Erythroblast (primary cell): ENCODE results near the gene GTF2A2.
"Not testable (repeated sequence)": the region's sequence is repeated elsewhere in the genome, so short reads cannot be mapped to it uniquely, and the experiment has no call there.

Experiments
- DNase-seq, 2 experiments: peaks; one replicate each; lab custom pipeline; 2025; lab: John Stamatoyannopoulos, UW
- GATA1 ChIP-seq: IDR thresholded peaks from 2 replicates; pipeline ENCODE4 v1.6.1; 2011; ENCODE audit warnings: low read depth, mild to moderate bottlenecking, control low read depth, low read length, moderate library complexity
- POLR2A ChIP-seq: IDR thresholded peaks from 2 replicates; pipeline ENCODE4 v1.6.1; 2011; ENCODE audit warnings: mild to moderate bottlenecking, low read length

GTF2A2 gene

DNA sequence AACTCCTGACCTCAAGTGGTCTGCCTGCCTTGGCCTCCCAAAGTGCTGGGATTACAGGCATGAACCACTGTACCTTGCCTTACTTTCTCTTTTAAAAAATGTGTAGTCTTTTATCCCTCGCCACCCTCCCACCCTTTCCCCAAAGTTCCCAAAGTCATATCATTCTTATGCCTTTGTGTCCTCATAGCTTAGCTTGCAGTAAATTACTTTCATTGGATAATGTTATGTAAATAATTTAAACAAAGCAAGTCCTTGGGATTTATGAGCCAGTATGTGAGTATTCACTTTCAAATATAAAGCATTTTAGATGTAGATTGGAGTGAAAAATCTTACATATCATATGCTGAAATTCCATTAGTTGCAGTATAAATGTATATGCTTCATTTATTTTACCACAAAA is 11.0 kb downstream of the GTF2A2 start:
- DNase-seq, result no peak
- no peak for TF ChIP-seq POLR2A
- TF ChIP-seq GATA1, result no peak

DNA sequence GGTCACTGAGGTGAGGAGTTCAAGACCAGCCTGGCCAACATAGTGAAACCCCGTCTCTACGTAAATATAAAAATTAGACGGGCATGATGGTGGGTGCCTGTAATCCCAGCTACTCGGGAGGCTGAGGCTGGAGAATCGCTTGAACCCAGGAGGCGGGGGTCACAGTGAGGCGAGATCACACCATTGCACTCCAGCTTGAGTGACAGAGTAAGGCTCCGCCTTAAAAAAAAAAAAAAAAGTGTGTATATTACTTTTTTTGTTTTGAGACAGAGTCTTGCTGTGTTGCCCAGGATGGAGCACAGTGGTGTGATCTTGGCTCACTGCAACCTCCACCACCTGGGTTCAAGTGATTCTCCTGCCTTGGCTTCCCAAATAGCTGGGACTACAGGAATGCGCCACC is 11.5 kb downstream of the GTF2A2 start:
- DNase-seq, result not testable (repeated sequence)

DNA sequence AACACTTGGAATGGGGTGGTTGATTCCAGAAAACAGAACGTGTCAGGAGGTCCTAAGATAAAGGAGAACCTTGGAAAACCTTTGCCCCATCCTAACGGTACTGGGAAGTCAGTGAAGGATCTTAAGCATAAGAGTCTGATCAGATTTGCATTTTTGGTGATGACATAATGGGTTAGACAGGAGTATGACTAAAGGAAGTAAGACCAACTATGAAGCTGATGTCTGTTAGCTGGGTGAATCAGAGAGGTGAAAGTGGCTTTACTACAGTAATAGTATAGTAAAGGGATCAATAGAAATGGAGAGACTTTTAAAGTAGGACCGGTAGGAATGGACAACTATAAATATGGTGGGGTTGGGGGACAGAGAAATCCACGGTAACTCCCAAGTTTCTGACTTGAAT is 12.6 kb downstream of the GTF2A2 start:
- DNase-seq, result no peak

DNA sequence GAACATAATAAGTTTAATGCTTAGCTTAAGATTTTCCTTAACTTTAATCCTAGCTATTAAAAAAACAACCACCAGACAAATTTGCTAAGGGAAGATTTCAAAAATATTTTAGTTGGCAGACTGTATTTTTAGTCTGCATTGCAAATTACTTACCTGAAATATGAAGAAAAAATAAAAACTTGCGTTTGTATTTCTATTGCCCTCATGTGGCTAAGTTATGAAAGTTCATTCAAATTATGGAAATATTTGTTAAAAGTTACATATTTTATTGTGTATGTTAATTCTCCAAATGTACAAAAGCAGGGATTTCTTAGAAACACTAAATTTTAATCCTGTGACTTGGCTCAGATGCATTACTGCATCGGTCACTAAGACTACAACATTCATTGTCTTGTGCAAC is 15.0 kb downstream of the GTF2A2 start:
- TF ChIP-seq POLR2A (no peak), GATA1 (no peak)
- no peak for DNase-seq

More for the DNA sequence above, 12.6 kb downstream of the GTF2A2 start:
- no peak for TF ChIP-seq GATA1
- TF ChIP-seq POLR2A, result no peak

DNA sequence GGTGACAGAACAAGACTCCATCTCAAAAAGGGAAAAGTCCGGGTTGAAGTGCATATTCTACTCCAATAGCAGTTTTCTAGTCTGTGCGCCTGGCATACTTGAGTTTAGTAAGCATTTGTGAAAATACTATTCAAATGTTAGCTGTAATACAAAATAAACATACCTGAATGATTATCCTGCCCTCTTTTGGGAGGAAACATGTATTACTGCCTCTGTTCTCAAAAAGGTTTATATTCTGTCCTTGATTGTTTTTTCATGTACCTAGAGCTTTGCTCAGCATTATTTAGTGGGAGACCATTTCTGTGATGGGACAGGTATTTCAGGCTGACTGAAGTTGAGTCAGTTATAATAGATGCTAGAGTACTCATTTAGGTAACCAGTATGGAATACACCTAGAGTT is 19.8 kb downstream of the GTF2A2 start:
- DNase-seq, result not testable (repeated sequence)

DNA sequence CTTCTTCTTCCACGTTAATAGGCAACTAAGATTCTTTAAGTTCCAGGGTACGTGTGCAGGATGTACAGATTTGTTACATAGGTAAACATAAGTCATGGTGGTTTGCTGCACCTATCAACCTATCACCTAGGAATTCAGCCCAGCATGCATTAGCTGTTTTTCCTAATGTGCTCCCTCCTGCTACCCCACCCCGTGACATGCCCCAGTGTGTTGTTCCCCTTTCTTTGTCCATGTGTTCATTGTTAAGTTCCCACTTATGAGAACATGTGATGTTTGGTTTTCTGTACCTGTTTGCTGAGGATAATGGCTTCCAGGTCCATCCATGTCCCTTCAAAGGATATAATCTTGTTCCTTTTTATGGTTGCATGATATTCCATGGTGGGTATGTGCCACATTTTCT is 21.1 kb downstream of the GTF2A2 start:
- peak; percentile 20 for TF ChIP-seq POLR2A
- TF ChIP-seq GATA1, result no peak
- no peak for DNase-seq

DNA sequence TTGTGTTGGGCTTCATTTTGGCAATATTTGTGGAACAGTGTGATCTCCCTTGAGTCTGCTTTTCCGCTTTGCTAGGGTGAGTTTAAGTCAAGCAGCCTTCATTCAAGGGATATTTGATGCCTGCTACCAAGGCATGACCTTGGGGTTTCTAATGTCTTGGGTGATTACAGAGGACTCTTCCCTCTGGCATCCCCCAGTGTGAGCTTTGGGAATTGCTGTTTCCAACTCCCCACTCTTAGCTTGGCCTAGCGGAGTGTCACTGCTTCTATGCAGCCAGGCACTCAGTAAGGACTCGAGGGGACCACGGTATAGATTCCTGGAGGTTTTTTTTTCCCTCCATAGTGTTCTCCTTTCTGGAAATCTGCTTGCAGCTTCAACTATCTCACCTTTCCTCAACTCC is 24.6 kb downstream of the GTF2A2 start:
- no peak for TF ChIP-seq GATA1
- TF ChIP-seq POLR2A, result no peak
- DNase-seq, result no peak

DNA sequence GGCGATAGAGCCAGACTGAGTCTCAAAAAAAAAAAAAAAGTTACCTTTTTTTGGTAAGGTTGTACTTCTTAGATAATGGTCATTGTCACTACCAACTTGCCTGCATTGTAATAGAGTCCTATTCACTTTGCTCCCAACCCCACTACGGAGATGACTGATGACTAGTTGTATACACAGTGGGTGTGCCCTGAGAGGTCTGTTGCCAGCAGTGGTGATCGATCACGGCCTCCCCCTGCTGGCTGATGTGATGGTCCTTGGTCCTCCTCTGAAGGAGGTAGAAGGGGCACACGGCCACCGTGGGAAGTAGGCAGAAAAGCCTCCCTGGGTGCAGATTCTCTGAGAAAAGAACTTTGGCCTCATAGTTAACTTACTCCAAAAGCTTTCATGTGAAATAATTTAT is 35.0 kb downstream of the GTF2A2 start:
- peak; percentile 38 to 48 for DNase-seq
- TF ChIP-seq GATA1 (no peak), POLR2A (no peak)

DNA sequence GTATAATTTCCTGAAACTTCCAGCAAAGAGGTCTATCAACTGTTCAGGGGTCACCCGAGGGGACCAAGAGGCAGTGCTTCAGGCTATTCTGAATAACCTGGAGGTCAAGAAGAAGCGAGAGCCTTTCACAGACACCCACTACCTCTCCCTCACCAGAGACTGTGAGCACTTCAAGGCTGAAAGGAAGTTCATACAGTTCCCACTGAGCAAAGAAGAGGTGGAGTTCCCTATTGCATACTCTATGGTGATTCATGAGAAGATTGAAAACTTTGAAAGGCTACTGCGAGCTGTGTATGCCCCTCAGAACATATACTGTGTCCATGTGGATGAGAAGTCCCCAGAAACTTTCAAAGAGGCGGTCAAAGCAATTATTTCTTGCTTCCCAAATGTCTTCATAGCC is 38.9 kb downstream of the GTF2A2 start:
- TF ChIP-seq GATA1, result no peak
- no peak for TF ChIP-seq POLR2A

DNA sequence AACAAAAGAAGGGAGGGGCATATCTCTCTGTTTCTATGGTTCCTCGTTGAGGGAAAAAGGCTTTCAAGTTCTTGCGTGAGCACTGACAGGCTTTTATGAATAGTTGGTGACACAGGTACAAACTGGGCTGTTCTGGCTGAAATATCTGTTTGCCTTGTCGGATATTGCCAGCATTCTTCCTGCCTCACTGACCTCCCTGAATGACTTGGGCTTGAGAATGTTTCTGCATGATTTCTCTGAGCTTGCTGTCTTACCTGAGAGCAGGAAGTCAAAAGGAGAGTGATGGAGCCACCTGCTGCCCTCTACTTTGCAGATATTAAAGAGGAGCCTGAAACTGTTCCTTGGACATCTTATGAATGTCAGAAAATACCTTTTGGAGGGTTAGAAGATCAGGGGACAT is 40.9 kb downstream of the GTF2A2 start:
- TF ChIP-seq GATA1, result no peak
- TF ChIP-seq POLR2A, result no peak
- DNase-seq, result no peak

More for the DNA sequence above, 38.9 kb downstream of the GTF2A2 start:
- no peak for DNase-seq

DNA sequence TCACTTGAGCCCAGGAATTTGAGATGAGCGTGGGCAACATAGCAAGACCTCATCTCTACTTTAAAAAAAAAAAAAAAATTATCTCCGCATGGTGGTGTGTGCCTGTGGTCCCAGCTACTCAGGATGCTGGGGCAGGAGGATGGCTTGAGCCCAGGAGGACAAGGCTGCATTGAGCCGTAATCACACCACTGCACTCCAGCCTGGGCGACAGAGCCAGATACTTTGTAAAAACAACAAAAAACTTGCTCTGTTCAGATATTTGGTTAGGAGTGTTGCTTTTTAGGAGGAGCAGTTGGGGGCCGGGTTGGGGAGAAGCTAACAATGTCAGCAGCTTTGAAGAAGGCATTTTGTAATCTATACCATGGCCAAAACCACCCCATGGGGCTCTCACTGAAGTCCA is 41.7 kb downstream of the GTF2A2 start:
- no peak for DNase-seq
- TF ChIP-seq POLR2A, result no peak
- no peak for TF ChIP-seq GATA1

DNA sequence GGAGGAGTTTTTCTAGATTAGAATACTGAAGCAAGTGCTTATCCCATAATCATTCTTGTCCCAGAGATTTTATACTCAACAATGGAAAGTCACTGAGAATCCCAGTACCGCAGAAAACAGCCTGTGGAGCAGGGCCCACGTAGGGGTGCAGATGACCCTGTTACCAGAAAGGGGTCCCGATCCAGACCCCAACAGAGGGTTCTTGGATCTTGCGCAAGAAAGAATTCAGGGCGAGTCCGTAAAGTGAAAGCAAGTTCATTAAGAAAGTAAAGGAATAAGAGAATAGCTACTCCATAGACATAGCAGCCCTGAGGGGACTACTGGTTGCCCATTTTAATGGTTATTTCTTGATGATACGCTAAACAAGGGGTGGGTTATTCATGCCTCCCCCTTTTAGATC is 43.2 kb downstream of the GTF2A2 start:
- TF ChIP-seq POLR2A (no peak), GATA1 (no peak)
- no peak for DNase-seq

DNA sequence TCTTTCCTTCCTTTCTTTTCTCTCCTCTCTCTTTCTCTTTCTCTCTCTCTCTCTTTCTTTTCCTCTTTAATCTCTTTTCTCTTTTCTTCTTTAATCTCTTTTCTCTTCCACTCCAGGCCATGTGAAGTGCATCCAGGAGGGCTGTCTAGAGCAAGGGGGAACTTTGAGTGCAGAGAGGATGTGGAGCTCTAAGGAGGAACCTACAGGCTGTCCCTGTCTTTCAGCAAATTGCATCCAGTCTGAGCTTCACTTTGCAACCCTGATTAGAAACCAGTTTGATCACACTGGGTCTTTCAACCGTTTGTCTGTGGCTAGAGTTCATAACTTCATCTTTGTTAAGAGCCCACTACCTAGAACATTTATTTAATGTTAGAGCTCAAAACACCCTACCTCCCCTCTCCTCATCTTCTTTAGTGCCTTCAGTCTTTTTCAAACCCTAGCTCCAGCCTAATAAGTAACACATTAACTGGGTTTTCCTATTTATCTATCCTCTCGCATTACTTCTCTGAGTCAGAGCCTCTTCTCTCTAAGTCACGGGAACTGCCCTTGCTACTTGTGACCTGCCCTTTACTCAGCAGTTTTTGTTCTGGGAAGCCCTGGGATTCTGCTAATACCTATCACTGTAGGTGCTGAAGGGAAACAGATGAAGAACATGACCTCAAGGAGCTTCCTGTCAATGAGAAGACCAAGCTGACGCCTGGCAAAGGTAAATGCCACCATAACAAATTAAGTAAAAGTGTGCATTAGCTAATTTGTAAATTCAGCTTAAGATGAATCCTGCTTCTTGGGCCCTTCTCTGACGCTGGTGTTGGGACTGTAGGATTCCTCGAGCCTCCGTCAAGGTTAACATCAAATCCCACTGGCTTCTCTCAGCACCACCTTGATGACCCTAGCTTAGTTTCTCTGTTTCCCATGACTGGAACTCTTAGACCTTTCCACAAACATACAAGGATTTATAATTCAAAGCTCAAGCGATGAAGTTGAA is 45.7 kb downstream of the GTF2A2 start, which contains the start of gene GCNT3:
GCNT3 (plus strand) TSS at position 508 of the 985 bp plus-strand sequence. CDS start 6,456 bp downstream, outside the sequence.
- DNase-seq, result no peak

DNA sequence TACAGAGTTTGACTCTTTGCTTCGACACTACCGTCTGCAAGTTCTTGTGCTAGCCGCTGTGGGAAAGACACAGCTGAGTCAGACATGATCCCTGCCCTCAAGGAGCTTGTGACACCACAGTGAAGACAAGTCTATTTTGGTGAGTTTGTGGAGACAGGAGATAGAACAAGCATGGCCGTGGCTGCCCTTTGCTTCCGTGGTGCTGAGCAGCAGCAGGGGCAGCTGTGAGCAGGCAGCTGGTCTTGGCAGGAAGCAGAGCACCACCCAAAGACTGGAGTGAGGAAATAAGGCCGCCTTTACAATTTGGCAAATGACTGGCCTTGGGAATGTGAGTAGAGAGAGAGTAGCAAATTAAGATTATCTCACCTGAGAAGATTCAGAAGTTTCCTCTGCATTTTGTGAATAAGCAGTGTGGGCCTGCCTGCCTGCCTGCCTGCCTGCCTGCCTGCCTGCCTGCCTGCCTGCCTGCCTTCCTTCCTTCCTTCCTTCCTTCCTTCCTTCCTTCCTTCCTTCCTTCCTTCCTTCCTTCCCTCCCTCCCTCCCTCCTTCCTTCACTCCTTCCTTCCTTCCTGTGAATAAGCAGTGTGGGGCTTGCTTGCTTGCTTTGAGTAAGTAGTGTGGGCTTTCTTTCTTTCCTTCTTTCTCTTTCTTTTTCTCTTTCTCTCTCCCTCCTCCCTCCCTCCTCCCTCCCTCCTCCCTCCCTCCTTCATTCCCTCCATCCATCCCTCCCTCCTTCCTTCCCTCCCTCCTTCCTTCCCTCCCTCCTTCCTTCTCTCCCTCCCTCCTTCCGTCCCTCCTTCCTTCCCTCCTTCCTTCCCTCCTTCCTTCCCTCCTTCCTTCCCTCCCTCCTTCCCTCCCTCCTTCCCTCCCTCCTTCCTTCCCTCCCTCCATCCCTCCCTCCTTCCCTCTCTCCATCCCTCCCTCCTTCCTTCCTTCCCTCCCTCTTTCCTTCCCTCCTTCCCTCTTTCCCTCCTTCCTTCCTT is 47.3 kb downstream of the GTF2A2 start:
- TF ChIP-seq GATA1 (no peak), POLR2A (no peak)
- no peak for DNase-seq

More for the DNA sequence above, 45.7 kb downstream of the GTF2A2 start, which contains the start of gene GCNT3:
- no peak for TF ChIP-seq GATA1
